GM23338 (cell line): Measurements from ENCODE around the gene LRIG1. TPM values are rescaled to one million over a fixed set of nuclear protein-coding genes. Genes with fewer than 3 reads are reported as not detected.

ENCODE experiments used
- ATAC-seq: fragments of 200-7000 bp; cut with Tn5 transposase; 3 replicates; pipeline ENCODE4 v1.9.1; 2020
- DNase-seq: peaks from one replicate; pipeline ENCODE4 v3.0.0-alpha.2; 2015; ENCODE audit warnings: low spot score
- H2AFZ ChIP-seq: fragments of 200-600 bp; sonication (generic); 2 replicates; pipeline ENCODE4 v1.8.0; 2016; ENCODE audit warnings: antibody characterized with exemption, mild to moderate bottlenecking, moderate library complexity
- H3F3A ChIP-seq: fragments of 200-600 bp; sonication (generic); replicated peaks from 2 replicates; pipeline ENCODE4 v1.8.0; 2017; ENCODE audit warnings: antibody characterized with exemption, mixed run types, low read depth
- H3K27ac ChIP-seq: fragments of 200-600 bp; sonication (generic); 2 replicates; pipeline ENCODE4 v1.6.1; 2016; ENCODE audit warnings: low read depth
- H3K27me3 ChIP-seq: fragments of 200-600 bp; sonication (generic); 2 replicates; pipeline ENCODE4 v1.8.0; 2016; ENCODE audit warnings: mild to moderate bottlenecking, mixed run types, moderate library complexity; ENCODE audit not compliant: insufficient read depth
- H3K36me3 ChIP-seq: fragments of 200-600 bp; sonication (generic); 2 replicates; pipeline ENCODE4 v1.8.0; 2016; ENCODE audit warnings: mild to moderate bottlenecking; ENCODE audit not compliant: insufficient read depth
- H3K4me1 ChIP-seq: fragments of 200-600 bp; sonication (generic); 2 replicates; pipeline ENCODE4 v1.8.0; 2016; ENCODE audit warnings: mild to moderate bottlenecking, moderate library complexity; ENCODE audit not compliant: insufficient read depth
- H3K4me2 ChIP-seq: fragments of 200-600 bp; sonication (generic); 2 replicates; pipeline ENCODE4 v1.7.1; 2017; ENCODE audit warnings: mixed run types
- H3K4me3 ChIP-seq: fragments of 200-600 bp; sonication (generic); 2 replicates; pipeline ENCODE4 v1.6.1; 2016; ENCODE audit warnings: mixed run types
- H3K79me2 ChIP-seq: fragments of 200-600 bp; sonication (generic); replicated peaks from 2 replicates; pipeline ENCODE4 v1.8.0; 2017; ENCODE audit warnings: mild to moderate bottlenecking; ENCODE audit not compliant: insufficient read depth
- H3K9me2 ChIP-seq: fragments of 200-600 bp; sonication (generic); 2 replicates; pipeline ENCODE4 v1.8.0; 2017; ENCODE audit not compliant: insufficient read depth
- H4K20me1 ChIP-seq: fragments of 200-600 bp; sonication (generic); replicated peaks from 2 replicates; pipeline ENCODE4 v1.8.0; 2017; ENCODE audit warnings: mild to moderate bottlenecking; ENCODE audit not compliant: insufficient read depth
- H3K27ac Mint-ChIP-seq: 2 replicates; pipeline ENCODE4 v1.8.0; 2020; ENCODE audit warnings: inconsistent platforms, mild to moderate bottlenecking, moderate library complexity, mixed read lengths
- H3K27me3 Mint-ChIP-seq: 3 replicates; pipeline ENCODE4 v1.8.0; 2022; ENCODE audit warnings: low read depth, mild to moderate bottlenecking, moderate library complexity, mixed read lengths, inconsistent platforms; ENCODE audit not compliant: insufficient read depth, poor library complexity
- H3K36me3 Mint-ChIP-seq: 3 replicates; pipeline ENCODE4 v1.8.0; 2021; ENCODE audit warnings: low read depth, mild to moderate bottlenecking, inconsistent platforms, moderate library complexity, mixed read lengths
- H3K4me1 Mint-ChIP-seq: 3 replicates; pipeline ENCODE4 v1.8.0; 2020; ENCODE audit warnings: mild to moderate bottlenecking, inconsistent platforms, mixed read lengths
- H3K4me3 Mint-ChIP-seq: 3 replicates; pipeline ENCODE4 v1.8.0; 2021; ENCODE audit warnings: moderate library complexity, mild to moderate bottlenecking, inconsistent platforms, mixed read lengths
- H3K9me3 Mint-ChIP-seq: 3 replicates; pipeline ENCODE4 v1.8.0; 2020; ENCODE audit warnings: moderate library complexity, mild to moderate bottlenecking, inconsistent platforms, mixed read lengths
- CREB1 ChIP-seq: fragments of 250-450 bp; sonication (Bioruptor Pico); IDR thresholded peaks from 2 replicates; pipeline ENCODE4 v1.5.0; 2020; ENCODE audit warnings: low read depth, mild to moderate bottlenecking, moderate library complexity
- CTCF ChIP-seq, 2 experiments: fragments of 200-600 bp in 1 of 2; sonication (generic) in 1 of 2; conservative IDR thresholded peaks; 2 replicates each; pipeline versions ENCODE4 v1.5.1 to v1.6.1; 2016 to 2017; ENCODE audit warnings: antibody characterized with exemption in 2 of 2, low read depth in 2 of 2, mild to moderate bottlenecking in 2 of 2, moderate library complexity in 1 of 2
- ETS1 ChIP-seq: IDR thresholded peaks from 2 replicates; pipeline ENCODE4 v1.6.1; 2016; ENCODE audit warnings: antibody characterized with exemption
- EZH2 ChIP-seq: fragments of 200-600 bp; sonication (generic); IDR thresholded peaks from one replicate; pipeline ENCODE4 v1.8.0; 2017; ENCODE audit warnings: antibody characterized with exemption, mild to moderate bottlenecking, low read depth; ENCODE audit not compliant: unreplicated experiment
- EZH2phosphoT487 ChIP-seq: fragments of 200-600 bp; sonication (generic); IDR thresholded peaks from one replicate; pipeline ENCODE4 v1.8.1; 2018; ENCODE audit warnings: antibody characterized with exemption; ENCODE audit not compliant: unreplicated experiment
- JUNB ChIP-seq: IDR thresholded peaks from one replicate; pipeline ENCODE4 v1.6.1; 2016; ENCODE audit warnings: antibody characterized with exemption; ENCODE audit not compliant: unreplicated experiment
- POLR2AphosphoS5 ChIP-seq: IDR thresholded peaks from 2 replicates; pipeline ENCODE4 v1.6.1; 2016; ENCODE audit warnings: antibody characterized with exemption, low read depth
- REST ChIP-seq: IDR thresholded peaks from one replicate; pipeline ENCODE4 v1.6.1; 2018; ENCODE audit warnings: antibody characterized with exemption; ENCODE audit not compliant: unreplicated experiment
- STAT1 ChIP-seq: IDR thresholded peaks from one replicate; pipeline ENCODE4 v1.6.1; 2016; ENCODE audit warnings: antibody characterized with exemption; ENCODE audit not compliant: unreplicated experiment
- ZNF331 ChIP-seq: fragments of 250-450 bp; sonication (Bioruptor Pico); IDR thresholded peaks from 2 replicates; pipeline ENCODE4 v1.5.0; 2020; ENCODE audit warnings: low read depth, mild to moderate bottlenecking, moderate library complexity
- ZNF462 ChIP-seq: fragments of 250-450 bp; sonication (Bioruptor Pico); IDR thresholded peaks from 2 replicates; pipeline ENCODE4 v1.5.0; 2020; ENCODE audit warnings: mild to moderate bottlenecking, moderate library complexity
- polyA plus RNA-seq: library from polyadenylated mRNA; unstranded; fragments of >200 nt; fragmentation: Nextera tagmentation; extraction: Ambion mirVana; gene quantifications from 2 replicates; pipeline ENCODE4 v1.2.1, GENCODE V29; 2016
- total RNA-seq: library from RNA; depleted of rRNA; stranded (reverse); fragments of >200 nt; shearing (Covaris generic); gene quantifications from 2 replicates; pipeline ENCODE4 v1.2.3, GENCODE V29; 2014

LRIG1 gene
- total and polyA plus RNA-seq, 2 experiments from 2014 or later: 40.0 to 134 TPM

GRCh38 chr3:66484106-66484844 is 16.5 kb downstream of the LRIG1 start:
- Mint-ChIP-seq H3K9me3 (no peaks in the 10 kb centered on the region), H3K4me3 (peak overlapping the region; percentile 23; the same call in 2 of the 3 replicates)

More at GRCh38 chr3:66484106-66484844, 16.5 kb downstream of the LRIG1 start:
- Histone ChIP-seq H3K4me3 (peak overlapping the region; percentile 18; the same call in 1 of the 2 replicates), H3K9me2 (no peaks in the 10 kb centered on the region), H3K4me2 (peak overlapping the region; percentile 76), H3K36me3 (no peaks in the 10 kb centered on the region), H3F3A (0 out of 2 replicates have a peak, but pooled peaks cover 4% of the 10 kb centered on the region), H4K20me1 (peaks cover 54% of the 10 kb centered on the region), H3K27ac (peak overlapping the region; percentile 42; the same call in 1 of the 2 replicates), H3K27me3 (no peaks in the 10 kb centered on the region), H3K79me2 (peaks cover 100% of the 10 kb centered on the region), H3K4me1 (peaks cover 97% of the 10 kb centered on the region), H2AFZ (no peak overlapping the region)
- ATAC-seq: peak; percentile 7; the same call in 1 of the 3 replicates
- Mint-ChIP-seq H3K27me3 (peaks cover 7% of the 10 kb centered on the region), H3K4me1 (peaks cover 57% of the 10 kb centered on the region), H3K27ac (peak overlapping the region; percentile 77), H3K36me3 (peaks cover 16% of the 10 kb centered on the region; the same call in 2 of the 3 replicates)
- no peak for DNase-seq
- TF ChIP-seq ZNF462 (CRISPR knock-in tag) (no peak), POLR2AphosphoS5 (no peak), REST (no peak), CTCF (conservative IDR thresholded peaks at IDR 0.05; ENCODE audit: low read depth in 2 of 2) (no peak), ETS1 (no peak), CREB1 (CRISPR knock-in tag) (no peak), STAT1 (no peak), EZH2 (no peak), EZH2phosphoT487 (no peak), ZNF331 (CRISPR knock-in tag) (no peak), JUNB (no peak)
